Superior temporal gyrus (tissue), 1 donor: Measurements from ENCODE around the gene FBXO15.

Source experiments
- DNase-seq: peaks from one replicate; pipeline ENCODE4 v3.0.0-alpha.2; 2016; ENCODE audit errors: extremely low spot score

FBXO15 gene

GRCh38 chr18:74062037-74062436, 85.6 kb downstream of the FBXO15 start:
- no peak for DNase-seq

DNA sequence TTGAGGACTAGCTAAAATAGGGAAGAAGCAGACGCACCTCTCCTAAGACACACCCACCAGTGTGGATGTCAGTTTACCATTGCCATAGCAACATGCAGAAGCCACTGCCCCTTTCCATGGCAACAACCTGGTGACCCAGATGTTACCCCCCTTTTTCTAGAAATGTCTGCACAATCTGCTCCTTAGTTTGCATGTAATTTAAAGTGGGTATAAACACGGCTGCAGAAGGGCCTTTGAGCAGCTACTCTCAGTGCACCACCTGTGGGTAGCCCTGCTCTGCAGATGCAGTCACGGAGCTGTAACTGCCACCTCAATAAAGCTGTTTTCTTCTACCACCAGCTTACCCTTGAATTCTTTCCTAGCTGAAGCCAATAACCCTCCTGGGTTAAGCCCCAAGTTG, 87.1 kb downstream of the FBXO15 start:
- no peak for DNase-seq

GRCh38 chr18:74050807-74051206, 96.8 kb downstream of the FBXO15 start:
- peak; percentile 66 for DNase-seq

DNA sequence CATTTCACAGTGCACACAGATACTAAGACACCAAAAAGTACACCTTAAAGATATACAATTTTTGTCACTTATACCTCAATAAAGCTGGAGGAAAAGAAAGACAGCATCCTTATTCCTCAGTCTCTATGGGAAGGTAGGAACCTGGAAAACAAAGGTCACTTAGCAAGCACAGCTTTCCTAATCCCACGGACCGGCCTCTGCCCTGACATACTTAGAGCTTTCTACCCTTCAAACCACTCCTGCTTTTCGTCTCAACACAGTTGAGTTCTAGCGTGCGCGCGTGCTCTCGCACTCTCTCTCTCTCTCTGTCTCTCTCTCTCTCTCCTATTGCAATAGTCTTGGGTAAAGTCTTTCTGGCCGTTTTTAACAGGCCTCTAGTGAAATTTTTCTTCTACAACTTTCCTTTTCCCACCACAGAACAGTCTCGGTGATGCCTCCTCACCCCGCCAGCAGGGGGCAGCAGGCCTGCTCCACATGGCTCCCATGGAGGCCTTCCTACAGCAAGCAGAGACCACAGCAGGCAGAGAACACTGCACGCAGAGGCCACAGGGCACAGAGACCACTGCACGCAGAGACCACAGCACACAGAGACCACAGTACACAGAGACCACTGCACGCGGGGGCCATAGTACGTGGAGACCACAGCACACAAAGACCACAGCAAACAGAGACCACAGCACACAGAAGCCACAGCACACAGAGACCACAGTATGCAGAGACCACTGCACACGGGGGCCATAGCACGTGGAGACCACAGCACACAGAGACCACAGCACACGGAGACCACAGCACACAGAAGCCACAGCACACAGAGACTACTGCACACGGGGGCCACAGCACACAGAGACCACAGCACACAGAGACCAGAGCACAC, 106.9 kb downstream of the FBXO15 start:
- DNase-seq = no peak

DNA sequence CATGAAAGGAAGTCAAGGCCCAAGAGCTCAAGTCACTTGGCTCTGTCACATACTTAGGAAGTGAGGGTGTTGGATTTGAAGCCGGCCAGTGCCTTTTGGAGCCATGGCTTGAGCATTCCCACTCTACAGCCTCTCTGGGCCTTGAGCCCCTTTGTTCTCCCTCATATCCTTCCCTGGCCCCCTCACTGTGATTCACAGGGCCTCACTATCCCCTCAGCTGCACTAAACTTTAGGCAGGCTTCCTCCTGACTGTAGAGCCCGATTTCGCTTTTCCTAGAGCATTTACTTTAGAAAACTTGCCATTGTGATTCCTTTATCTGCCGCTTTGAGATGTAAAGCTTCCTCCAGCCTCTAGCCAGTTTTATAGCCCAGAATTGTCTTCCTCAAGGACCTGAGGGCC, 107.6 kb downstream of the FBXO15 start:
- DNase-seq = no peak

DNA sequence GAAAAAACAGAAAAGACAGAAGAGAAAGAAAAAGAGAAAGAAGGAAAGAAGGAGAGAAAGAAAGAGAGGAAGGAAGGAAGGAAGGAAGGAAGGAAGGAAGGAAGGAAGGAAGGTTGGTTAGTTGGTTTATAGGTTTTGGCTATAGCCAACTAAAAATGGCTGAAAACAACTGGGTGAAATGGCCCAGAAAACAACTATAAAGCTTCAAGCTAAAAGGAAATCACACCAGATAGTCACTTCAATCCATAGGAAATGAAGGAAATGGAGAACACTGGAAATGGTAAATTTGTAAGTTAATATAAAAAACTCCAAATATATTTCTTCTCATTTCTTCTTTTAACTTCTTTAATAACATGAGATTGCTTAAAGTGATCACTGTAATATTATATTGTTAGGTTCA, 118.5 kb downstream of the FBXO15 start:
- no peak for DNase-seq
